MV-4-11 (cell line): Measurements from ENCODE around the gene KLHDC8B.

Experiments
- DNase-seq: peaks from one replicate; lab custom pipeline; 2025; lab: John Stamatoyannopoulos, UW

The KLHDC8B gene

DNA sequence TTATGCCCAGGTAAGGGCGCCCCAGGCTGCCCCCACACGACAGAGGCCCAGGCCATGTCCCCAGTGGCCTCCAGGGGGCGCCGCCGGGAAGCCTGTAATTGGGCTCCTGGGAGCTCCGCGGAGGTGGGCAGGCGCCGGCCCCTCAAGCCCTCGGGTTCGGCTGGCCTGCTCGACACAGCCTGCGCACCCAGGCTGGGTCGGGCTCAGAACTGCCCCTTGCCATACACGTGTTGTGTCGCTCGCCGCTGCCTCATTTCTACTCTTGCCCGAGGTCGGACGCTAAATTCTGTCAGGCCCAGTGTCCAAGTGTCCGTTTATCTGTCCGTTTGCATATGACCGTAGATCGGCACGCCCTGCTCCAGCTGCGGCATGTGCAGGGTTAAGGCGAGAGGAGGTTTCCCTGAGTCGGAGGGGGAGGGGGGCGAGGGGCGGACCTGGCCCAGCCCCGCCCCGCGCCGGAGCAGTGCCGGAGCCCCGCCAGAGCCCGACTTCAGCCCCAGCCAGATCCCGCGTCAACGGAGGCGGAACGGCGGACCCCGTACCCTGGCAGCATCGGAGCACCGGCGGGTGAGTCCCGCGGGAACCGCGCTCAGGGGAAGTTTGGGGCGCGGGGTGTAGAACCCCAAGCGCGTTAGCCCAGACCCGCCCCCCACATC is at the start of gene KLHDC8B:
TSS of gene KLHDC8B (plus strand) at position 480 of the 656 bp plus-strand sequence. CDS start 1,172 bp downstream, outside the sequence.
- peak; percentile 6 for DNase-seq

DNA sequence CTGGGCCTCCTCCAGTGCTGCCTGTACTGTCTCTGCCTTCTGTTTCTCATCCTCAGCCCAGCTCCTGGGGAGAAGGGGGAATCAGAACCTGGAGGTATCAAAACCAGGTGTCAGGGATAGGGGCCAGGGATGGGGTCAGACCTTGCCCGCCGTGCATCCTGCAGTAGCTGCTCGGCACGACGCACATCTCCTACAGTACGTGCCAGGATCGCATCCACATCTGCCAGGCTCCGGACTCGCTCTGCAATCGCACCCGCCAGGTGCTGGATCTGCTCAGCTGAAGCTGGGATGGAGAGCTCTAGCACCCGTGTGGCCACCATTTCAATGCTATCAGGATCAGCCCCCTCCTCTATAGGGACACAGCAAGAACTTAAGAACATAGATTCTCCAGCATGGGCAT is 49.4 kb upstream of the KLHDC8B start:
- no peak for DNase-seq

- no peak for DNase-seq
Observed at GRCh38 chr3:49122451-49122850, 48.9 kb upstream of the KLHDC8B start.

GRCh38 chr3:49122886-49123545 is 48.4 kb upstream of the KLHDC8B start:
- no peak for DNase-seq

- DNase-seq, result no peak
Observed at GRCh38 chr3:49123687-49124086, 47.7 kb upstream of the KLHDC8B start.

DNA sequence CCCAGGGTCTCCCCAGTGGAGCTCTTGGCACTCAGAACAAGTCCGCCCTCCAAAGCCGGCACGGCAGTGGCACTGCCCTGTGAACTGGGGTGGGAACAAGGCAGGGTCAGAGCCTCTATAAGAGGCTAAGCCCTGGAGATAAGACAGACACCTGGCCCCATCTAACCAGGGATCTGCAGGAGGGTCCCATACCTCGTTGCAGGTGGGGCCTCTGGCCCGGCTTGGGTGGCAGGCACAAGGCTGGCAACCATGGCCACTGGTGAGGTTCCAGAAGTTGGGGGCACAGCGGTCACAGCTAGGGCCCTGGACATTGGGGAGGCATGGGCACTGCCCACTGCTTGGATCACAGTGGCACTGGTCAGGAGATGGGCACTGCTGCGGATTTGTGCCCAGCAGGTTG is 47.2 kb upstream of the KLHDC8B start:
- DNase-seq, result no peak

GRCh38 chr3:49124991-49125670 is 46.3 kb upstream of the KLHDC8B start:
- DNase-seq, result no peak

DNA sequence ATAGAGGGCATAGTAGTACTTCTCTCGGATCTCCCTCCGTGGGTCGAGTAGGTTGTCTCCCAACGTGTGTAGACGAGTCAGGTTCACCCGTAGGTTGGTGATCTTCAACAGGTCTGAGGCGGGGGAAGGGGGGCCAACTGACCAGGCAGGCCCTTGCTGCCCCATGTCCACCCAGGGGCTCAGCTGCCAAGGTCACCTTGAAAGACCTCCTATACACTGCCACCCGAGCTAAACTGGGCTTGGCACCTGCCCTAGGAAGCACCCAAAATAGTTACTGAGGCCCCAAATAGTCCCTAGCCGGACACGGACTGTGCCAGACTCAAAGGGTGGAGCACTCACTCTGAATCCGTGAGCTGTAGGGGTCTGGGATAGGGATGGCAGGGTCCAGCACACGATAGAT is 40.4 kb upstream of the KLHDC8B start:
- DNase-seq, result no peak

DNA sequence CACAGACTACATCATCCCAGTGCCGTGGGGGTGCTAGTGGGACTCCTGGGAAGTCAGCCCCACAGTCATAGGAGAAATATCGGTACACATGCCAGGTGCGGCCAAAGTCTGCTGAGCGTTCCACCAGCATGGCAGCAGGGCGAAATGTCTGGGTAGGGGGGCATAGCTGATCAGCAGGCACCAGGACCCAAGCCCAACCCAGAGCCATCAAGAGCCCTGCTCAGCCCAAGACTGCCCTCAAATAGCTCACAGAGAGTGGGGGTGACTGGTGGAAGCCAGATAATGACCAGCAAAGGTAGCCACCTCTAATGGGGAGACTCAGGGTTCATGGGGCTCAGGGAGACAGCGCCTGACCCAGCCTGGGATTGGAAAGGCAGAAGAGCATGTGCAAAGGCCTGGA is 39.8 kb upstream of the KLHDC8B start:
- no peak for DNase-seq

- no peak for DNase-seq
Observed at GRCh38 chr3:49132073-49132436, 39.3 kb upstream of the KLHDC8B start.

DNA sequence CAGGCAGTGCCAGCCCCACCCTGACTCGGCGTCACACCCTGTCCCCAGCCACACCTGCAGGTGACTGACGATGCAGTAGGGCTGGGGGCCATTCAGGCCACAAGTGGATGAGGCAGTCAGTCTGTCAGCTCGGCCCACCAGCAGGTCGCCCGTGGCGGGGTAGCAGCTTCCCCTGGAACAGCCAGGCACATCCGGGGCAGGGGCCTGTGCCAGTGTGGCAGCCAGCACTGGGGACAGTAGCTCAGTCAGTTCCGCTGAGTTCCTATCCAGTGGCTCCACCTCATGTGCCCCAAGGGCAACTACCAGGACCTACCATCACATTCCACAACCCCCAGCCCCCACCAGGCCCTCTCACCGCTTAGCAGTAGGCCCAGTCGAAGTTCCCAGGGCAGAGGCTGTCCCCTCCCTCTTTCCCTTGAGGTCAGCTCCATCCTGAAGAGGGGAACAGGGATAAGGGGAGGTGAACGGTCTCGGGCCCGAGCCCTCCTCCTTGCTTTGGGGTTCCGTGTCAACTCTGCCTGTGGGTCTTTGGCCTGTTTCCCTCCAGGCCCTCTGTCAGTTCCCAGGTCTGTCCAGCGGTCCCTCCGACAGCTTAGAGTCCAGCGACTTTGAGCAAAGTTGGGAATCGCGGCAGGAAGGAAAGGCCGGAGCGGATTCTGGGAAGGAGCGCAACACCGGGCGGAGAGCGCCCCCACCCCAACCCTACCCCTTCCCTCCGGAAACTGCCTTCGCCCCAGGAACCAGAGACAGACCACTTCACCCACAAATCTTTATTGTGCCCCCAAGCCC is 38.8 kb upstream of the KLHDC8B start, which contains the start of gene LAMB2:
TSS of gene LAMB2 (minus strand) at position 614 of the 789 bp plus-strand sequence. CDS start at position 431, 183 bp downstream.
- DNase-seq, result no peak

DNA sequence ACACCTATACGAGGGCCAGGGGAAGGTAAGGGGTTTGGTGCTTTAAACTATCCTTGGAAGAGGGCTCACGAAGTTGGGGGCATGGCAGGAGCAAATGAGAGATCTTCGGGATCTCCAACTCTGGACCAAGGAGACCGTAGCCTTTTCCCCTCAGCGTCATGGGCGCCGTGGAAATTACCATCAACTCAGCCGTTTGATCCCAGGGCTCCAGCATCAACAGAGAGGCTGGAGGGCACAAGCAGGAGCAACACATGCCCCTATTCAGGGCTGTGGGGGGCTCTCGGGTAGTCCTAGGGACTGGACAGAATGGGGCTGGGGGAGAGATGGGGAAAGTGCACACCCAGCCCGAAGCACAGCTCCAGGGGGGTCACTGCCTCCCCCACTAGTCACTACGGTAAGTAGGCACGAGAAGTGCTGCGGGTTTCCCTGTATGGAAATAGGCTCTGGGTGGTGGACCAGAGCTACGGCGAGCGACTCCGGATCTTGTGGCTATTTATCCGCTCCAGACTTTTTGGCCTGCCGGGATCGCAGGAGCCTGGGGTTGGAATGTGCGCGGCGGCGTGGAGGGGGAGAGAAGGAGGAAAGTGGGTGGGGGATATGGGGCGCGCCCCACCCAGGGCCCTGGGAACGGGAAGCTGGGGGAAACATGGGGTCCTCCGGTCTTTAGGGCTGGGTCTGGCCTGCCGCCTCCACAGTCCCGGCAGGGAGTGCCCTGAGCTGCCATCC is 38.0 kb upstream of the KLHDC8B start:
- peak; percentile 38 for DNase-seq

DNA sequence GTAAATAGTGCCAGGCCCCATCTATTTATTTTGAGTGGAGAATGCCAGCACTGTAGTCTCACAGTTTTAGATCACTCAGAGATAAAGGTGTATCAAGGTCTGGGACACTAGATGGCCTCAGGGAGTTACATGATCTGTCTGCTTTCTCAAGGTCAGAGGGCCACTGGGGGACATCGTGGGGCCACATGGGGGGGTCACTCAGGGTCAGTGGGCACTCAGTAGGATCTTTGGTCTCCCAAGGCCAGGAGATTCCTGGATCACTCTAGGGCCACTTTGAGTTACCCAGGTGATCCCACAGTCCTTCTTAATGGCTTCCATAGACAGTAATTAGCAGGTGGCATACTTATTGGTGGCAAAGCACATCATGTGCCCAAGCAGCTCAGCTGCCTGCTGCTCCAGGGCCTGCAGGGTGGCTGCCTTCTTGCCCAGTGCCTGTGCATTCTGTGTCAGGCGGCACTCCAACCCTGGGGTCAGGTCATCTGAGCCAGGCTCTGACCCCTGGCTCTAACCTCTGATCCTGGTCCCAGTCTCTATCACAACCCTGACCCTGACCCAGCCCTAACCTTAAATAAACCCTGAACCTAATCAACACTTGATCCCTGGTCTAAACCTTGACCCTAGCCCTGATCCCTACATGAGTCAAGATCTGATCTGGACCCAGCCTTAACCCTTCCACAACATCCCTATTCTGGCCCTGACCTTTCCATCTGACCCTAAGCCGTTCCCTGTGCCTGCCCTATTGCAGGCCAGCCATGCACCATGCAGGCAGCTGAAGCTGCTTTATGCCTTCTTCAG is 36.7 kb upstream of the KLHDC8B start:
- no peak for DNase-seq

- no peak for DNase-seq
Observed at GRCh38 chr3:49135499-49135898, 35.9 kb upstream of the KLHDC8B start.

DNA sequence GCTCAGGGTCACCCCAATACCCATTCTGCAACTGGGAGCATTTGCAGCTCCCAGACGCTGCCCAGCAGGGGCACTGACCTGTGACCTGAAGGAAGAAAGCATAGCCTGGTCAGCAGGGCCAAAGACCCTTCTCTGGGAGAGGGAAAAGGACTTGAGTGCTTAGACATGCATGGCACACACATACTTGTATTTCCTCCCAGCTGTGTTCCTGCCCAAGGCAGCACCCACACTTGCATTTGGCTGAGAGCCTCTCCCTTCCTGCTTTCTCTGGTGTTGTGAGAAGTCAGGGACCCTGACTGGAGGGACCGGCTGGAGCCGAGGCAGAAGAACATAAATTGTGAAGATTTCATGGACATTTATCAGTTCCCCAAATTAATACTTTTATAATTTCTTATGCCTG is 31.3 kb upstream of the KLHDC8B start:
- no peak for DNase-seq

GRCh38 chr3:49148159-49148558 is 23.2 kb upstream of the KLHDC8B start:
- DNase-seq, result no peak

- DNase-seq, result no peak
Observed at GRCh38 chr3:49151610-49152009, 19.8 kb upstream of the KLHDC8B start.

DNA sequence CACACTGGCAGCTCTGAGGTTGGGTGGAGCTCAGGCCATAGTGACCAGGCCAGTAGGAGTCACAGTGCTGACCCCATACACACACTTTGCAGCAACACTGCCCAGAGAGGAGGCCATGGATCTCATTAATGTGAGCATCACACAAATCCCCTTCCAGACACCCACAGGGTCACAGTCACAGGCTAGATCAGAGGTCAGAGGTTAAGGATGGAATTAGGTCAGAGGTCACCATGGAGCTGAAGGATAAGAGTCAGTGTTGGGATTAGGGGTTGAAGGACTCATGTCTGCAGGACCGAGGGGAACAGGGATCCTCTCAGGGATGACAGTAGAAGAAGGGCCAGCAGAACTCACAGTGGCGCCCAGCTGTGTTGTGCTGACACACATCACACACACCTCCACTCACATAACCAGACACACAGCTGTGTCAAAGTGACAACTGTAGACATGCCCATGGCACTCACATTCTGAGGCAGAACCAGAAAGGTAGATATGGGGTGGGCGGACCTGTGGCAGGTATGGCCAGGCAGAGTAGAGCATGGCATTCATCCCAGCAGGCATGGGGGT is 18.0 kb upstream of the KLHDC8B start:
- DNase-seq, result no peak

- no peak for DNase-seq
Observed at GRCh38 chr3:49157289-49157688, 14.1 kb upstream of the KLHDC8B start.

- DNase-seq, result peak; percentile 48
Observed at GRCh38 chr3:49158103-49158709, 13.2 kb upstream of the KLHDC8B start.
